GM23338 (cell line): Measurements from ENCODE around the gene KIF5A. TPM values are rescaled to one million over a fixed set of nuclear protein-coding genes. Genes with fewer than 3 reads are reported as not detected.

Experiments
- ATAC-seq: fragments of 200-7000 bp; cut with Tn5 transposase; 3 replicates; pipeline ENCODE4 v1.9.1; 2020
- DNase-seq: peaks from one replicate; pipeline ENCODE4 v3.0.0-alpha.2; 2015; ENCODE audit warnings: low spot score
- H2AFZ ChIP-seq: fragments of 200-600 bp; sonication (generic); 2 replicates; pipeline ENCODE4 v1.8.0; 2016; ENCODE audit warnings: antibody characterized with exemption, mild to moderate bottlenecking, moderate library complexity
- H3F3A ChIP-seq: fragments of 200-600 bp; sonication (generic); replicated peaks from 2 replicates; pipeline ENCODE4 v1.8.0; 2017; ENCODE audit warnings: antibody characterized with exemption, mixed run types, low read depth
- H3K27ac ChIP-seq: fragments of 200-600 bp; sonication (generic); 2 replicates; pipeline ENCODE4 v1.6.1; 2016; ENCODE audit warnings: low read depth
- H3K27me3 ChIP-seq: fragments of 200-600 bp; sonication (generic); 2 replicates; pipeline ENCODE4 v1.8.0; 2016; ENCODE audit warnings: mild to moderate bottlenecking, mixed run types, moderate library complexity; ENCODE audit not compliant: insufficient read depth
- H3K36me3 ChIP-seq: fragments of 200-600 bp; sonication (generic); 2 replicates; pipeline ENCODE4 v1.8.0; 2016; ENCODE audit warnings: mild to moderate bottlenecking; ENCODE audit not compliant: insufficient read depth
- H3K4me1 ChIP-seq: fragments of 200-600 bp; sonication (generic); 2 replicates; pipeline ENCODE4 v1.8.0; 2016; ENCODE audit warnings: mild to moderate bottlenecking, moderate library complexity; ENCODE audit not compliant: insufficient read depth
- H3K4me2 ChIP-seq: fragments of 200-600 bp; sonication (generic); 2 replicates; pipeline ENCODE4 v1.7.1; 2017; ENCODE audit warnings: mixed run types
- H3K4me3 ChIP-seq: fragments of 200-600 bp; sonication (generic); 2 replicates; pipeline ENCODE4 v1.6.1; 2016; ENCODE audit warnings: mixed run types
- H3K79me2 ChIP-seq: fragments of 200-600 bp; sonication (generic); replicated peaks from 2 replicates; pipeline ENCODE4 v1.8.0; 2017; ENCODE audit warnings: mild to moderate bottlenecking; ENCODE audit not compliant: insufficient read depth
- H3K9me2 ChIP-seq: fragments of 200-600 bp; sonication (generic); 2 replicates; pipeline ENCODE4 v1.8.0; 2017; ENCODE audit not compliant: insufficient read depth
- H4K20me1 ChIP-seq: fragments of 200-600 bp; sonication (generic); replicated peaks from 2 replicates; pipeline ENCODE4 v1.8.0; 2017; ENCODE audit warnings: mild to moderate bottlenecking; ENCODE audit not compliant: insufficient read depth
- H3K27ac Mint-ChIP-seq: 2 replicates; pipeline ENCODE4 v1.8.0; 2020; ENCODE audit warnings: inconsistent platforms, mild to moderate bottlenecking, moderate library complexity, mixed read lengths
- H3K27me3 Mint-ChIP-seq: 3 replicates; pipeline ENCODE4 v1.8.0; 2022; ENCODE audit warnings: low read depth, mild to moderate bottlenecking, moderate library complexity, mixed read lengths, inconsistent platforms; ENCODE audit not compliant: insufficient read depth, poor library complexity
- H3K36me3 Mint-ChIP-seq: 3 replicates; pipeline ENCODE4 v1.8.0; 2021; ENCODE audit warnings: low read depth, mild to moderate bottlenecking, inconsistent platforms, moderate library complexity, mixed read lengths
- H3K4me1 Mint-ChIP-seq: 3 replicates; pipeline ENCODE4 v1.8.0; 2020; ENCODE audit warnings: mild to moderate bottlenecking, inconsistent platforms, mixed read lengths
- H3K4me3 Mint-ChIP-seq: 3 replicates; pipeline ENCODE4 v1.8.0; 2021; ENCODE audit warnings: moderate library complexity, mild to moderate bottlenecking, inconsistent platforms, mixed read lengths
- H3K9me3 Mint-ChIP-seq: 3 replicates; pipeline ENCODE4 v1.8.0; 2020; ENCODE audit warnings: moderate library complexity, mild to moderate bottlenecking, inconsistent platforms, mixed read lengths
- CREB1 ChIP-seq: fragments of 250-450 bp; sonication (Bioruptor Pico); IDR thresholded peaks from 2 replicates; pipeline ENCODE4 v1.5.0; 2020; ENCODE audit warnings: low read depth, mild to moderate bottlenecking, moderate library complexity
- EZH2 ChIP-seq: fragments of 200-600 bp; sonication (generic); IDR thresholded peaks from one replicate; pipeline ENCODE4 v1.8.0; 2017; ENCODE audit warnings: antibody characterized with exemption, mild to moderate bottlenecking, low read depth; ENCODE audit not compliant: unreplicated experiment
- EZH2phosphoT487 ChIP-seq: fragments of 200-600 bp; sonication (generic); IDR thresholded peaks from one replicate; pipeline ENCODE4 v1.8.1; 2018; ENCODE audit warnings: antibody characterized with exemption; ENCODE audit not compliant: unreplicated experiment
- JUNB ChIP-seq: IDR thresholded peaks from one replicate; pipeline ENCODE4 v1.6.1; 2016; ENCODE audit warnings: antibody characterized with exemption; ENCODE audit not compliant: unreplicated experiment
- NANOG ChIP-seq: IDR thresholded peaks from 2 replicates; pipeline ENCODE4 v1.6.1; 2016; ENCODE audit warnings: antibody characterized with exemption, borderline replicate concordance
- POLR2AphosphoS5 ChIP-seq: IDR thresholded peaks from 2 replicates; pipeline ENCODE4 v1.6.1; 2016; ENCODE audit warnings: antibody characterized with exemption, low read depth
- STAT1 ChIP-seq: IDR thresholded peaks from one replicate; pipeline ENCODE4 v1.6.1; 2016; ENCODE audit warnings: antibody characterized with exemption; ENCODE audit not compliant: unreplicated experiment
- ZNF114 ChIP-seq: fragments of 250-450 bp; sonication (Bioruptor Pico); IDR thresholded peaks from 2 replicates; pipeline ENCODE4 v1.5.0; 2020; ENCODE audit warnings: mild to moderate bottlenecking, moderate library complexity
- ZNF331 ChIP-seq: fragments of 250-450 bp; sonication (Bioruptor Pico); IDR thresholded peaks from 2 replicates; pipeline ENCODE4 v1.5.0; 2020; ENCODE audit warnings: low read depth, mild to moderate bottlenecking, moderate library complexity
- polyA plus RNA-seq: library from polyadenylated mRNA; unstranded; fragments of >200 nt; fragmentation: Nextera tagmentation; extraction: Ambion mirVana; gene quantifications from 2 replicates; pipeline ENCODE4 v1.2.1, GENCODE V29; 2016
- total RNA-seq: library from RNA; depleted of rRNA; stranded (reverse); fragments of >200 nt; shearing (Covaris generic); gene quantifications from 2 replicates; pipeline ENCODE4 v1.2.3, GENCODE V29; 2014
- TF ChIP-seq, protein P1 (sequence below): fragments of 250-450 bp; sonication (Bioruptor Pico); IDR thresholded peaks from 2 replicates; pipeline ENCODE4 v1.5.0; 2020; ENCODE audit warnings: mild to moderate bottlenecking, moderate library complexity
- TF ChIP-seq, protein P2 (sequence below), 2 experiments: fragments of 200-600 bp in 1 of 2; sonication (generic) in 1 of 2; conservative IDR thresholded peaks; 2 replicates each; pipeline versions ENCODE4 v1.5.1 to v1.6.1; 2016 to 2017; ENCODE audit warnings: antibody characterized with exemption in 2 of 2, low read depth in 2 of 2, mild to moderate bottlenecking in 2 of 2, moderate library complexity in 1 of 2
- TF ChIP-seq, protein P3 (sequence below): IDR thresholded peaks from 2 replicates; pipeline ENCODE4 v1.6.1; 2016; ENCODE audit warnings: antibody characterized with exemption
- TF ChIP-seq, protein P4 (sequence below): IDR thresholded peaks from one replicate; pipeline ENCODE4 v1.6.1; 2018; ENCODE audit warnings: antibody characterized with exemption; ENCODE audit not compliant: unreplicated experiment

The KIF5A gene
- total and polyA plus RNA-seq, 2 experiments from 2014 or later, result 11.1 to 21.3 TPM

DNA sequence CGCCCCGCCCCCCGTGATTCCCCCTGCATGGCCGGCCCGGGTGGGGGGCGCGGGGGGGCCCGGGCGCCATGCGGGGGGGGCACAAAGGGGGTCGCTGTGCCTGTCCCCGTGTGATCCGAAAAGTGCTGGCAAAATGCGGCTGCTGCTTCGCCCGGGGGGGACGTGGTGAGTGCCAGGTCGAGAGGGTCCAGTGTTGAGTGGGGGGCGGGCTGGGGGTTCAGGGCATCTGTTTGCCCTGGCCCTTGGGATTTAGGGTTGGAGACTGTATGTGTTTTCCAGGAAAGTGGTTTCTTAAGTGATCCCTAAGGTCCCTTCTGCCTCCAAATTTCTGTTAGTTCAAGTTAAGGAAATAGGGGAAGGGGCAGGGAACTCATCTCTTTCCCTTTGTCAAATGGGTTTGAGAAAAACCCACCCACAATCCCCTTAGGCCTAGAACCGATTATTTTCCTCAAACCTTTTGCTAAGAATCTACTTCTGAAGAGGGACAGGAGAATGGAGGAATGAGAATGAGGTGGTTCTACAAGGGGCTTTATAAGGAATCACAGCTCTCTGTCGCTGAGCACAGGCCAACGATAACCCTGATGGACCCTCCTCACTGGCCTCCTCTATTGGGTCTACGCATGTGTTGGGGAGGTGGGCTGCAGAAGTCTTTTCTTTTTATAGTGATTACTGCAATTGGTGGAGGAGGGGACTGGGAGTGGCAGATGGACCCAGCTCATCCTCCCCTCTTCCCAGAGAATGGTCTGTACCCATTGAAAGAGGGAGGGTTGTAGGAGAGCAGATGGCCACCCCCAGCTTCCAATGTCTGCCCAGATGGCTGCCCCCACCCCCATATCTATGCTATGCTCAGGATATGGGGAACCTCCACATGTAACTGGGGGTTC is 62.2 kb downstream of the KIF5A start:
- peak overlapping the region; percentile 82 for H3K4me3 Mint-ChIP-seq
- TF ChIP-seq EZH2phosphoT487, result no peak
- no peak for TF ChIP-seq JUNB
- no peak for TF ChIP-seq ZNF331 (CRISPR knock-in tag)
- TF ChIP-seq ZNF114 (CRISPR knock-in tag), result no peak
- TF ChIP-seq, protein P1, sequence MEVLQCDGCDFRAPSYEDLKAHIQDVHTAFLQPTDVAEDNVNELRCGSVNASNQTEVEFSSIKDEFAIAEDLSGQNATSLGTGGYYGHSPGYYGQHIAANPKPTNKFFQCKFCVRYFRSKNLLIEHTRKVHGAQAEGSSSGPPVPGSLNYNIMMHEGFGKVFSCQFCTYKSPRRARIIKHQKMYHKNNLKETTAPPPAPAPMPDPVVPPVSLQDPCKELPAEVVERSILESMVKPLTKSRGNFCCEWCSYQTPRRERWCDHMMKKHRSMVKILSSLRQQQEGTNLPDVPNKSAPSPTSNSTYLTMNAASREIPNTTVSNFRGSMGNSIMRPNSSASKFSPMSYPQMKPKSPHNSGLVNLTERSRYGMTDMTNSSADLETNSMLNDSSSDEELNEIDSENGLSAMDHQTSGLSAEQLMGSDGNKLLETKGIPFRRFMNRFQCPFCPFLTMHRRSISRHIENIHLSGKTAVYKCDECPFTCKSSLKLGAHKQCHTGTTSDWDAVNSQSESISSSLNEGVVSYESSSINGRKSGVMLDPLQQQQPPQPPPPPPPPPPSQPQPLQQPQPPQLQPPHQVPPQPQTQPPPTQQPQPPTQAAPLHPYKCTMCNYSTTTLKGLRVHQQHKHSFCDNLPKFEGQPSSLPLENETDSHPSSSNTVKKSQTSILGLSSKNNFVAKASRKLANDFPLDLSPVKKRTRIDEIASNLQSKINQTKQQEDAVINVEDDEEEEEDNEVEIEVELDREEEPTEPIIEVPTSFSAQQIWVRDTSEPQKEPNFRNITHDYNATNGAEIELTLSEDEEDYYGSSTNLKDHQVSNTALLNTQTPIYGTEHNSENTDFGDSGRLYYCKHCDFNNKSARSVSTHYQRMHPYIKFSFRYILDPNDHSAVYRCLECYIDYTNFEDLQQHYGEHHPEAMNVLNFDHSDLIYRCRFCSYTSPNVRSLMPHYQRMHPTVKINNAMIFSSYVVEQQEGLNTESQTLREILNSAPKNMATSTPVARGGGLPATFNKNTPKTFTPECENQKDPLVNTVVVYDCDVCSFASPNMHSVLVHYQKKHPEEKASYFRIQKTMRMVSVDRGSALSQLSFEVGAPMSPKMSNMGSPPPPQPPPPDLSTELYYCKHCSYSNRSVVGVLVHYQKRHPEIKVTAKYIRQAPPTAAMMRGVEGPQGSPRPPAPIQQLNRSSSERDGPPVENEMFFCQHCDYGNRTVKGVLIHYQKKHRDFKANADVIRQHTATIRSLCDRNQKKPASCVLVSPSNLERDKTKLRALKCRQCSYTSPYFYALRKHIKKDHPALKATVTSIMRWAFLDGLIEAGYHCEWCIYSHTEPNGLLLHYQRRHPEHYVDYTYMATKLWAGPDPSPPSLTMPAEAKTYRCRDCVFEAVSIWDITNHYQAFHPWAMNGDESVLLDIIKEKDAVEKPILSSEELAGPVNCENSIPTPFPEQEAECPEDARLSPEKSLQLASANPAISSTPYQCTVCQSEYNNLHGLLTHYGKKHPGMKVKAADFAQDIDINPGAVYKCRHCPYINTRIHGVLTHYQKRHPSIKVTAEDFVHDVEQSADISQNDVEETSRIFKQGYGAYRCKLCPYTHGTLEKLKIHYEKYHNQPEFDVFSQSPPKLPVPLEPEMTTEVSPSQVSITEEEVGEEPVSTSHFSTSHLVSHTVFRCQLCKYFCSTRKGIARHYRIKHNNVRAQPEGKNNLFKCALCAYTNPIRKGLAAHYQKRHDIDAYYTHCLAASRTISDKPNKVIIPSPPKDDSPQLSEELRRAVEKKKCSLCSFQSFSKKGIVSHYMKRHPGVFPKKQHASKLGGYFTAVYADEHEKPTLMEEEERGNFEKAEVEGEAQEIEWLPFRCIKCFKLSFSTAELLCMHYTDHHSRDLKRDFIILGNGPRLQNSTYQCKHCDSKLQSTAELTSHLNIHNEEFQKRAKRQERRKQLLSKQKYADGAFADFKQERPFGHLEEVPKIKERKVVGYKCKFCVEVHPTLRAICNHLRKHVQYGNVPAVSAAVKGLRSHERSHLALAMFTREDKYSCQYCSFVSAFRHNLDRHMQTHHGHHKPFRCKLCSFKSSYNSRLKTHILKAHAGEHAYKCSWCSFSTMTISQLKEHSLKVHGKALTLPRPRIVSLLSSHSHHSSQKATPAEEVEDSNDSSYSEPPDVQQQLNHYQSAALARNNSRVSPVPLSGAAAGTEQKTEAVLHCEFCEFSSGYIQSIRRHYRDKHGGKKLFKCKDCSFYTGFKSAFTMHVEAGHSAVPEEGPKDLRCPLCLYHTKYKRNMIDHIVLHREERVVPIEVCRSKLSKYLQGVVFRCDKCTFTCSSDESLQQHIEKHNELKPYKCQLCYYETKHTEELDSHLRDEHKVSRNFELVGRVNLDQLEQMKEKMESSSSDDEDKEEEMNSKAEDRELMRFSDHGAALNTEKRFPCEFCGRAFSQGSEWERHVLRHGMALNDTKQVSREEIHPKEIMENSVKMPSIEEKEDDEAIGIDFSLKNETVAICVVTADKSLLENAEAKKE (CRISPR knock-in tag), result no peak
- TF ChIP-seq NANOG, result no peak
- TF ChIP-seq, protein P2, sequence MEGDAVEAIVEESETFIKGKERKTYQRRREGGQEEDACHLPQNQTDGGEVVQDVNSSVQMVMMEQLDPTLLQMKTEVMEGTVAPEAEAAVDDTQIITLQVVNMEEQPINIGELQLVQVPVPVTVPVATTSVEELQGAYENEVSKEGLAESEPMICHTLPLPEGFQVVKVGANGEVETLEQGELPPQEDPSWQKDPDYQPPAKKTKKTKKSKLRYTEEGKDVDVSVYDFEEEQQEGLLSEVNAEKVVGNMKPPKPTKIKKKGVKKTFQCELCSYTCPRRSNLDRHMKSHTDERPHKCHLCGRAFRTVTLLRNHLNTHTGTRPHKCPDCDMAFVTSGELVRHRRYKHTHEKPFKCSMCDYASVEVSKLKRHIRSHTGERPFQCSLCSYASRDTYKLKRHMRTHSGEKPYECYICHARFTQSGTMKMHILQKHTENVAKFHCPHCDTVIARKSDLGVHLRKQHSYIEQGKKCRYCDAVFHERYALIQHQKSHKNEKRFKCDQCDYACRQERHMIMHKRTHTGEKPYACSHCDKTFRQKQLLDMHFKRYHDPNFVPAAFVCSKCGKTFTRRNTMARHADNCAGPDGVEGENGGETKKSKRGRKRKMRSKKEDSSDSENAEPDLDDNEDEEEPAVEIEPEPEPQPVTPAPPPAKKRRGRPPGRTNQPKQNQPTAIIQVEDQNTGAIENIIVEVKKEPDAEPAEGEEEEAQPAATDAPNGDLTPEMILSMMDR (conservative IDR thresholded peaks at IDR 0.05; ENCODE audit: low read depth in 2 of 2), result no peak
- TF ChIP-seq STAT1, result no peak
- no peak for TF ChIP-seq CREB1 (CRISPR knock-in tag)
- no peak for TF ChIP-seq POLR2AphosphoS5
- TF ChIP-seq, protein P3, sequence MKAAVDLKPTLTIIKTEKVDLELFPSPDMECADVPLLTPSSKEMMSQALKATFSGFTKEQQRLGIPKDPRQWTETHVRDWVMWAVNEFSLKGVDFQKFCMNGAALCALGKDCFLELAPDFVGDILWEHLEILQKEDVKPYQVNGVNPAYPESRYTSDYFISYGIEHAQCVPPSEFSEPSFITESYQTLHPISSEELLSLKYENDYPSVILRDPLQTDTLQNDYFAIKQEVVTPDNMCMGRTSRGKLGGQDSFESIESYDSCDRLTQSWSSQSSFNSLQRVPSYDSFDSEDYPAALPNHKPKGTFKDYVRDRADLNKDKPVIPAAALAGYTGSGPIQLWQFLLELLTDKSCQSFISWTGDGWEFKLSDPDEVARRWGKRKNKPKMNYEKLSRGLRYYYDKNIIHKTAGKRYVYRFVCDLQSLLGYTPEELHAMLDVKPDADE, result no peak
- TF ChIP-seq, protein P4, sequence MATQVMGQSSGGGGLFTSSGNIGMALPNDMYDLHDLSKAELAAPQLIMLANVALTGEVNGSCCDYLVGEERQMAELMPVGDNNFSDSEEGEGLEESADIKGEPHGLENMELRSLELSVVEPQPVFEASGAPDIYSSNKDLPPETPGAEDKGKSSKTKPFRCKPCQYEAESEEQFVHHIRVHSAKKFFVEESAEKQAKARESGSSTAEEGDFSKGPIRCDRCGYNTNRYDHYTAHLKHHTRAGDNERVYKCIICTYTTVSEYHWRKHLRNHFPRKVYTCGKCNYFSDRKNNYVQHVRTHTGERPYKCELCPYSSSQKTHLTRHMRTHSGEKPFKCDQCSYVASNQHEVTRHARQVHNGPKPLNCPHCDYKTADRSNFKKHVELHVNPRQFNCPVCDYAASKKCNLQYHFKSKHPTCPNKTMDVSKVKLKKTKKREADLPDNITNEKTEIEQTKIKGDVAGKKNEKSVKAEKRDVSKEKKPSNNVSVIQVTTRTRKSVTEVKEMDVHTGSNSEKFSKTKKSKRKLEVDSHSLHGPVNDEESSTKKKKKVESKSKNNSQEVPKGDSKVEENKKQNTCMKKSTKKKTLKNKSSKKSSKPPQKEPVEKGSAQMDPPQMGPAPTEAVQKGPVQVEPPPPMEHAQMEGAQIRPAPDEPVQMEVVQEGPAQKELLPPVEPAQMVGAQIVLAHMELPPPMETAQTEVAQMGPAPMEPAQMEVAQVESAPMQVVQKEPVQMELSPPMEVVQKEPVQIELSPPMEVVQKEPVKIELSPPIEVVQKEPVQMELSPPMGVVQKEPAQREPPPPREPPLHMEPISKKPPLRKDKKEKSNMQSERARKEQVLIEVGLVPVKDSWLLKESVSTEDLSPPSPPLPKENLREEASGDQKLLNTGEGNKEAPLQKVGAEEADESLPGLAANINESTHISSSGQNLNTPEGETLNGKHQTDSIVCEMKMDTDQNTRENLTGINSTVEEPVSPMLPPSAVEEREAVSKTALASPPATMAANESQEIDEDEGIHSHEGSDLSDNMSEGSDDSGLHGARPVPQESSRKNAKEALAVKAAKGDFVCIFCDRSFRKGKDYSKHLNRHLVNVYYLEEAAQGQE, result no peak
- TF ChIP-seq EZH2, result no peak
- H3K4me1 Mint-ChIP-seq, result peaks cover 40% of the 10 kb centered on the region
- peaks cover 29% of the 10 kb centered on the region for H3K4me1 ChIP-seq
- H3K4me2 ChIP-seq, result peak overlapping the region; percentile 97
- peak; percentile 12 for DNase-seq
- H3K79me2 ChIP-seq, result no peaks in the 10 kb centered on the region
- no peaks in the 10 kb centered on the region for H3K9me2 ChIP-seq
- no peak for ATAC-seq
- H3F3A ChIP-seq, result peaks cover 6% of the 10 kb centered on the region; the same call in 1 of the 2 replicates
- H3K36me3 Mint-ChIP-seq, result peaks cover 30% of the 10 kb centered on the region
- H3K36me3 ChIP-seq, result peaks cover 8% of the 10 kb centered on the region; the same call in 1 of the 2 replicates
- peaks cover 74% of the 10 kb centered on the region for H3K27me3 ChIP-seq
- peaks cover 68% of the 10 kb centered on the region for H3K27me3 Mint-ChIP-seq
- H3K4me3 ChIP-seq, result peak overlapping the region; percentile 86
- H4K20me1 ChIP-seq, result no peaks in the 10 kb centered on the region; the same call in 1 of the 2 replicates
- H3K9me3 Mint-ChIP-seq, result no peaks in the 10 kb centered on the region
- no peak overlapping the region for H2AFZ ChIP-seq
- H3K27ac Mint-ChIP-seq, result no peak overlapping the region
- no peak overlapping the region for H3K27ac ChIP-seq
